Endodermal cell (in vitro differentiated cells): ENCODE results near the gene TPK1. TPM values are rescaled to one million over a fixed set of nuclear protein-coding genes. Genes with fewer than 3 reads are reported as not detected.
A peak's percentile ranks its signal among the peaks of the same experiment; 100 is the strongest.

Experiments
- DNase-seq: peaks from one replicate; pipeline ENCODE4 v3.0.0-alpha.2; 2017
- H3K27ac ChIP-seq: 2 replicates; pipeline ENCODE4 v1.5.1; 2013; ENCODE audit warnings: mild to moderate bottlenecking, low read depth, low read length, moderate library complexity
- H3K27me3 ChIP-seq: 2 replicates; pipeline ENCODE4 v1.6.1; 2013; ENCODE audit warnings: mild to moderate bottlenecking, low read length, moderate library complexity; ENCODE audit not compliant: insufficient read depth, control insufficient read depth, poor library complexity, severe bottlenecking
- H3K36me3 ChIP-seq: 2 replicates; pipeline ENCODE4 v1.7.0; 2013; ENCODE audit warnings: mild to moderate bottlenecking, low read length, moderate library complexity; ENCODE audit not compliant: control insufficient read depth, insufficient read depth
- H3K4me1 ChIP-seq: one replicate; pipeline ENCODE4 v1.7.0; 2013; ENCODE audit warnings: low read length; ENCODE audit not compliant: control insufficient read depth, insufficient read depth
- H3K4me3 ChIP-seq: 2 replicates; pipeline ENCODE4 v1.5.1; 2013; ENCODE audit warnings: mild to moderate bottlenecking, low read length, moderate library complexity
- H3K9ac ChIP-seq: 2 replicates; pipeline ENCODE4 v1.6.1; 2013; ENCODE audit warnings: mild to moderate bottlenecking, low read length, moderate library complexity; ENCODE audit not compliant: poor library complexity, severe bottlenecking; ENCODE audit errors: extremely low read depth
- H3K9me3 ChIP-seq: 2 replicates; pipeline ENCODE4 v1.6.1; 2013; ENCODE audit warnings: mild to moderate bottlenecking, low read length, moderate library complexity; ENCODE audit not compliant: control insufficient read depth
- H3K27ac Mint-ChIP-seq: 2 replicates; pipeline ENCODE4 v1.8.0; 2020; ENCODE audit warnings: mixed read lengths
- H3K27me3 Mint-ChIP-seq: 2 replicates; pipeline ENCODE4 v1.8.0; 2021; ENCODE audit warnings: mild to moderate bottlenecking, mixed read lengths; ENCODE audit not compliant: insufficient read depth
- H3K36me3 Mint-ChIP-seq: 2 replicates; pipeline ENCODE4 v1.8.0; 2020; ENCODE audit warnings: low read depth, mixed read lengths
- H3K4me1 Mint-ChIP-seq: 2 replicates; pipeline ENCODE4 v1.8.0; 2020; ENCODE audit warnings: mixed read lengths
- H3K4me3 Mint-ChIP-seq: 2 replicates; pipeline ENCODE4 v1.8.0; 2020; ENCODE audit warnings: mild to moderate bottlenecking, moderate library complexity, mixed read lengths
- H3K9me3 Mint-ChIP-seq: 2 replicates; pipeline ENCODE4 v1.8.0; 2020; ENCODE audit warnings: mild to moderate bottlenecking, mixed read lengths
- CTCF ChIP-seq: fragments of 200-600 bp; sonication (generic); conservative IDR thresholded peaks from 2 replicates; pipeline ENCODE4 v1.5.0; 2021; ENCODE audit warnings: antibody characterized with exemption, mild to moderate bottlenecking
- WGBS, 2 experiments: methylation state at CpG; one replicate each; pipeline versions ENCODE4 v1.1.5 to v1.1.7; 2013; ENCODE audit warnings: missing lambda C conversion rate in 2 of 2, mixed read lengths in 1 of 2; ENCODE audit not compliant: insufficient coverage in 1 of 2, insufficient read length in 1 of 2; 5-methylcytosine and 5-hydroxymethylcytosine counted together
- total RNA-seq, 2 donors: library from RNA; stranded (reverse); fragmentation: NEBNext Ultra II Directional in 1 of 2; extraction: Animal tissue kit (Norgen Biotek cat#: 25700) in 1 of 2; gene quantifications; 2 replicates in 1 of 2; 3 replicates in 1 of 2; pipeline ENCODE4 v1.2.1, GENCODE V29; 2021

The TPK1 gene
- total RNA-seq, 2 donors from 2014 or later: 9.7 TPM

GRCh38 chr7:144857463-144857862, 21.6 kb upstream of the TPK1 start:
- WGBS, 2 experiments: 96 to 100% methylated on average over 1 of the region's 1 CpG
- H3K9ac ChIP-seq: no peak overlapping the region

GRCh38 chr7:144854839-144855424, 19.1 kb upstream of the TPK1 start:
- Mint-ChIP-seq H3K27me3 (no peaks in the 10 kb centered on the region), H3K4me1 (peaks cover 6% of the 10 kb centered on the region), H3K4me3 (no peak overlapping the region), H3K9me3 (no peaks in the 10 kb centered on the region), H3K27ac (no peak overlapping the region), H3K36me3 (no peaks in the 10 kb centered on the region)
- no peak overlapping the region for H3K27ac ChIP-seq
- H3K27me3 ChIP-seq: no peaks in the 10 kb centered on the region
- WGBS, 2 experiments: 51 to 100% methylated on average over 1 to 3 of the region's 3 CpGs
- no peaks in the 10 kb centered on the region for H3K9me3 ChIP-seq
- no peak overlapping the region for H3K9ac ChIP-seq
- no peak overlapping the region for H3K4me3 ChIP-seq
- DNase-seq: no peak
- peak; percentile 85 for TF ChIP-seq CTCF
- no peaks in the 10 kb centered on the region for H3K36me3 ChIP-seq
- no peaks in the 10 kb centered on the region for H3K4me1 ChIP-seq

More at GRCh38 chr7:144857463-144857862, 21.6 kb upstream of the TPK1 start:
- Mint-ChIP-seq H3K27ac (no peak overlapping the region), H3K4me3 (no peak overlapping the region), H3K9me3 (no peaks in the 10 kb centered on the region), H3K27me3 (no peaks in the 10 kb centered on the region), H3K4me1 (peaks cover 18% of the 10 kb centered on the region), H3K36me3 (no peaks in the 10 kb centered on the region)
- Histone ChIP-seq H3K4me3 (no peak overlapping the region), H3K27ac (no peak overlapping the region), H3K27me3 (no peaks in the 10 kb centered on the region), H3K9me3 (no peaks in the 10 kb centered on the region), H3K4me1 (peaks cover 5% of the 10 kb centered on the region), H3K36me3 (no peaks in the 10 kb centered on the region)
- no peak for TF ChIP-seq CTCF
- no peak for DNase-seq

- Mint-ChIP-seq H3K27me3 (no peaks in the 10 kb centered on the region), H3K9me3 (no peaks in the 10 kb centered on the region), H3K4me1 (peaks cover 5% of the 10 kb centered on the region), H3K4me3 (no peak overlapping the region), H3K36me3 (no peaks in the 10 kb centered on the region), H3K27ac (no peak overlapping the region)
- no peak overlapping the region for H3K4me3 ChIP-seq
- no peak overlapping the region for H3K27ac ChIP-seq
- no peak overlapping the region for H3K9ac ChIP-seq
- DNase-seq: no peak
- TF ChIP-seq CTCF: no peak
- H3K9me3 ChIP-seq: no peaks in the 10 kb centered on the region
- H3K4me1 ChIP-seq: no peaks in the 10 kb centered on the region
- 85 to 90% methylated on average over 8 of the region's 8 CpGs for WGBS, 2 experiments
- no peaks in the 10 kb centered on the region for H3K27me3 ChIP-seq
- H3K36me3 ChIP-seq: no peaks in the 10 kb centered on the region
Observed at GRCh38 chr7:144853542-144853941, 17.7 kb upstream of the TPK1 start.
